Stimulated activated CD8-positive, alpha-beta memory T cell treated with anti-CD3 and anti-CD28 coated beads, Interleukin-12 subunit alpha, Interleukin-12 subunit beta, amount 100 ng/mL, for 24 hours (primary cell): ENCODE data around the gene DHX9.

Source experiments
- DNase-seq: peaks from one replicate; pipeline ENCODE4 v3.0.0-alpha.2; 2020; ENCODE audit errors: extremely low read depth

DHX9 gene

DNA sequence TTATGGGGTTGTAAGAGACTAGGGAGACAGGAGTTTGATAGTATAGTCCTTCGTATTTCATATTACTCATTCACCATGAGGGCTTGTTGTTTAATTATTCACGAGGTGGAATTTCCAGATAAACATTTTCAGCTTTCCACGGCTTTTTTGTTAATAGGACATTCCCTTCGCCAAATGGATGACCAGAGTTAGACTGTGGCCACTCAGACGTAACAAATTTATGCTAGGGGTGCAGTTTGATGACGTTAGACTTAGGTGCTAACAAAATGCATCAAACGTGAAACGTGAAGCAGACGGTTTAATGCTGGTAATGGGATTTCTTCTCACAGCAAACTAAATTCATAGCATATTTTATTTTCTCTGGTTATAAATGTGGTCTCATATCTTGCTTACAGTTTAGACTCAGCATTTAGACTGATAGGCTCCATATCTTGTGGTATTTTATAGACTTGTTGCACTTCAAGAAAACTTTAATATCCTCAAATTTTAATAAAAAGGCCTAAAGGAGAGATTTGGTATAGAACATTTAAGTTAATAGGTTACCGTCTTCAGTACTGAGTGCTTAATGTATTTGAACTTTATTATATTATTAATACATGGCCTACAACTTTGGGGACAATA lies 2.3 kb downstream of the DHX9 start:
- no peak for DNase-seq

DNA sequence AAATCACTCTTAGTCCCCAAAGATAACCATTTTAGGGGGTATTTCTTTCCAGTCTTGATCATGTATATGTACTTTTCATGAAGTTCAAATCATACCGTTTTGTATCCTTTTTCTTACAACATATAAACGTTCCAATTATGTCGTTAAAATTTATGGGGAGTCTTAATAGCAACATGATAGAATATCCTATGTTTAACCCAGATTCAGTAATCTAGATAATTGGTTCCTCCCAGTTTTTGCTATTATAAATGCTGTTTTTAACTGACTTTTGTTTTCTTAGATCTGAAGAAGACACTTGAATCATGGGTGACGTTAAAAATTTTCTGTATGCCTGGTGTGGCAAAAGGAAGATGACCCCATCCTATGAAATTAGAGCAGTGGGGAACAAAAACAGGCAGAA lies 3.1 kb downstream of the DHX9 start:
- DNase-seq = no peak

DNA sequence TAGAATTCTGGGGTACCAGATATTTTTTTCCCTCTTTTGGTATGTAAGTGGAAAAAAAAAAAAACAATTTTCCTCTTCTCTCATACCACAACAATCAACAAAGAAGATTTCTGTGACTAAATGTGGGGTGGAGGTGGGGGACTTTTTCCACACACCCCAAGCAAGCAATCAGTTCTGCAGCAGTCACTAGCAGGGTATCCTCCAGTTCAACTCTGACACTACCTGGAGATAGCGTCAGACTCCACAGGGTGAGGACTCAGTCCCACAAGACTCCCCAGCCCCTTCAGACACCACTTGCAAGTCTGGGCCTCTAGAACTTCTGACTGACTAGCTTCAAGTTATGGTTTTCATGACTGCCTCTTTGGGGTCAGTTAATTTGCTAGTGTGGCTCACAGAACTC lies 6.2 kb downstream of the DHX9 start:
- no peak for DNase-seq

DNA sequence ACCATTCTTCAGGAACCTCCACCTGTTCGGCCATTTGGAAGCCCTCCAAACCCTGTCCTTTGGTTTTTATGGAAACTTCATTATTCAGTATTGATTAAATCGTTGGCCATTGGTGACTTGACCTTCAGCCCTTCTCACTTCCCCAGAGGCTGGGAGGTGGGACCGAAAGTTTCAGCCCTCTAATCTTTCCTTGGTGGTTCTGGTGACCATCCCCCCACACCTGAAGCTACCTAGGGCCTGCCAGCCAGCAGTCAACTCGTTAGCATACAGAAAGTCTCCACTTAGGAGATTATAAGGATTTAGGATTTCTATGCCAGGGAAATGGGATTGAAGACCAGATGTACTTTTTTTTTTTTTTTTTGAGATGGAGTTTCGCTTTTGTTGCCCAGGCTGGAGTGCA lies 6.7 kb downstream of the DHX9 start:
- DNase-seq = no peak

DNA sequence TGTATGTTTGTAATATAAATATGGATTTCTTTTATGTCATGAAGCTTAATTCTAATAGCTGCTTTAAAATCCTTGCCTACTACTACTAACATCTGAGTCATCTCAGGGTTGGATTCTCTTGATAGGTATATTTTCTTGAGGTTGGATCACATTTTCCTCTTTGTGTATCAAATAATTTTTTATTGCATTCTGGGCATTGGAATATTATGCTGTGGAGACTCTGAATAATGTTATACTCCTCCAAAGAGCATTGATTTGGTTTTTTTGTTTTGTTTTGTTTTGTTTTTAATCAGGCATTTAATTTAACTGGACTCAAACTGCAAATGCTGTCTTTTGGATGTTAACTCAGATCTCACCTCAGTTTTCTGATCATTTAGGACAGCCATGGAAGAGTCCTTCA lies 8.0 kb downstream of the DHX9 start:
- DNase-seq = no peak

DNA sequence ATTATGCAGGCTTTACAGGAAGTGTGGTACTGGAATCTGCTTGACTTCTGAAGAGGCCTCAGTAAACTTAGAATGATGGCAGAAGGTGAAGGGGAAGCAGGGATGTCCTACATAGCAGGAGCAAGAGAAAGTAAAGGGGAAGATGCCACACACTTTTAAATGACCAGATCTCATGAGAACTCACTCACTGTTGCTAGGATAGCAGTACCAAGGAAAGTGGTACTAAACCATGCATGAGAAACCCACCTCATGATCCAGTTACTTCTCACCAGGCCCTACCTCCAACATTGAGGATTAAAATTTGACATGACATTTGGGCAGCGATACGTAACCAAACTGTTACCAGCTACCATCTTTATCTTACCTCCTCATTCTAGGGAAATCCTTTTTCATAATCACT lies 9.6 kb downstream of the DHX9 start:
- DNase-seq = no peak

DNA sequence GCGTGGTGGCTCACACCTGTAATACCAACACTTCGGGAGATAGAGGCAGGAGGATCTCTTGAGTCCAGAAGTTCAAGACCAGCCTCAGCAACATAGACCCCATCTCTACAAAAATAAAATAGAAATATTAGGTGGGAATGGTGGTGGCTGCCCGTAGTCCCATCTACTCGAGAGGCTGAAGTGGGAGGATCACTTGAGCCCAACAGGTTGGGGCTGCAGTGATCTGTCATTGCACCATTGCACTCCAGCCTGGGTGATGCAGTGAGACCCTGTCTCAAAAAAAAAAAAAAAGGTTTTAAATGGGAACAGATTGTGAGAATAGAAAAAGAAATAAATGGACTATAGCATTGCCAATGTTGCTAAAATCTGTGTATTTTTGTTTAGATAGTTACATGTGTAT lies 11.2 kb downstream of the DHX9 start:
- DNase-seq = no peak

DNA sequence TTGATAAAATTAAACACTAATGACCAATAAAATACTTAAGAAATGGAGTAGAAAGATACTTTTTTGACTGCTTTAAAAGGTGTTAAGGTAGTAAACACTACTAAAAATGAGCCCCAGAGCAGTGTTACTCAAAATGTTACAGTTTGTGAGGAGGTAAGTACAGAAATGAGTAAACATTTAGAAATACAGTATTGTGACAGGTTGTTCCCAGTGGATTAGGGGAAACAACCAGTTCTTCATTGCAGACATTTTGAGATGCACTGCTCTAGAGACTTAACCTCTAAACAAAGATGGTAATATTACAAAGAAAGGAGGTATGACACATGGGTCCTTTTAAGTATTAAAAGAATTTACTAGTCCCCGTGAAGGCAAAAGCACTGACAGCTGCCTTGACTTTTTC lies 12.7 kb downstream of the DHX9 start:
- no peak for DNase-seq

DNA sequence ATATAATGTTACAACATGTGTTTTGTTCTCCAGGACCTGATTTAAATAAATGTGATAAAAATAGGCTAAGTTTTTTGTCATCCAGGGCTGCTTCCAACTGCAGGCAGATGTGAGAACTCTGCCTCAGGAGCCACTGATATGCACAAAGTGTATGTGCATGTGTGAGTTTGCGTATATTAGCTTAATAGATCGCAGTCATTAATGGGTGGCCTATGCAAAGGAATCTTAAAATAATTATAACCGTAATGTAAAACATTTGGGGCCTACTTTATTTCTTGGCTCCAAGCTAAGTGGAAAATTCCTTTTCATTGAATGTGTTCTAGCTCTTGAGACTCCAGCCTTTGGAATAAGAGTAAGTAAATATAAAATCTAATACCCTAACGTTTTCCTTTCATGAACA lies 16.8 kb downstream of the DHX9 start:
- DNase-seq = no peak

DNA sequence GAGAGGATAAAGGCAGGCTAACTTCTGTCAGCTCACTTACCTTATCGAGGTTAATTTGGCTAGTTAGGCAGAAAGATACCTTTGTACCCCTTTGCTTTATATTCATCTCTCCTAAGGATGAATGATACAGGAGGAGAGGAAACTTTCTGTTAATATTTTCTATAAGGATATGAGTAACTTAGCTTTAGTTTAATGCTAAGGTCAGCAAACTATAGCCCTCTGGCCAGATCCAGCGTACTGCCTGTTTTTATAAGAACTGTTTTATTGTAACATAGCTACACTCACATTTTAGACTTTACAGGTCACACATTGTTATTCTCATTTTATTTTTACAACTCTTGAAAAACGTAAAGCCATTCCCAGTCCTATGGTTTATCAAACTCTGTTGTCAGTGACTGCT lies 18.1 kb downstream of the DHX9 start:
- DNase-seq = no peak

DNA sequence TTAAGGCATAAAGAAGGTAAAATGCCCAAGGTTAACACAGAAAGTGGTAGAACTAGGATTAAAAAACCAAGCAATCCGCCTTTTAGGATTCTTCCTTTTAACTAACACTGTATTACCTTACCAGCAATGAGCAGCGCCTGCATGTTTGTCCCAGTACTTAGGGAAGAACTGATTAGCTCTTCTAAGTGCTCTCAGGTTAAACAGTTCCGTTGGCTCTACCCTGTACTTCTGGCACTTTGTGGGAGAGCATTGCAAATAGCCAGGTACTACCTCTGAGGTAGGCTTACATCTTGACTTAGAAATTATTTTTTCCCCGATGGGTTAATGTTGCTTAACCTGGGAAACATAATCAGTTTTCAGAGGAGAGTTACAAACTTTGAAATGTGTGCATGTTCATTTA lies 21.5 kb downstream of the DHX9 start:
- DNase-seq = no peak

DNA sequence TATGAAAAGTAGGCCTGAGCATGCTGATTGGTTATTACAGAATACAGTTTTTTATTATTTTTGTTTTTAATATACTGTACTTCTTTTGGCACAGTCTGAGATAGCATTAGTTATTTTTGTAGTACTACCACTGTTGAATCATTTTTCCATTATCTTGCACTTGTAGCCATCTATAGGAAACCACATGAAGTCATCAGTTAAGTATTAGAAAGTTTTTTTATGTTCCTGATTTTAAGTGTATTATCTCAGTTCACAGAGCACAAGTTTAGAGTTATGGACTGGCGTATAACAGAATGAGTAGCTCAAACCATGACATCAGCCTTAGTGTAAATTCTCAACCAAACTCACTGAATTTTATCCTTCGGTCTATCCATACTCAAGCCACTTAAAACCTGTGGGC lies 22.8 kb downstream of the DHX9 start:
- no peak for DNase-seq

DNA sequence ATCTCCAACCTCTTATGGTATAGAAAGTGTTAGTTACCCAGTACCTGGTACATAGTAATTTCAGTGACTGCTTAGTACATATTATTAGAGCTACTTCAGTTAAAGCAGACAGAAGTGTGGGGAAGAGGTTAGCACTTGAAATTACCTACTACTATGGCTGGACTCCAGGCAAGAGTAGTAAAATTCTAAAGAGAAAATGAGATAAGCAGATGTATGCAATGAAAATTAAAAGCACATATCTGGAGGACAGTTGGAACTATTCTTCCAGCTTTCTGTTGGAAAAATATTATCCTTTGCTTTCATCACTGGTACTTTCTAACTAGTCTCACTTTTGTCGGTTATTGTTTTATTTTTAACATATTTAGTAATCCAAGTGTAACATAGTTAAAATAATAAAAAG lies 23.7 kb downstream of the DHX9 start:
- DNase-seq = no peak

DNA sequence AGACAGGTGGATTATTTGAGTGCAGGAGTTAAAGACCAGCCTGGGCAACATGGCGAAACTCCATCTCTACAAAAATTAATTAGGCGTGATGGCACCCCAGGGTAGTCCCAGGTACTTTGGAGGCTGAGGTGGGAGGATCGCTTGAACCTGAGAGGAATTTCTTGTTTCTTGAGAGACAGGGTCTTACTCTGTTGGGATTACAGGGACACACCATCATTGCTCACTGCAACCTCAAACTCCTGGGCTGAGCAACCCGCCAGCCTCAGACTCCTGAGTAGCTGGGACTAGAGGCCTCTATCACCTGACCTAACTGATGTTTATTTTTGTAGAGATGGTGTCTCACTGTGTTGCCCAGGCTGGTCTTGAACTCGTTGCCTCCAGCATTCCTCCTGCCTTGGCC lies 24.8 kb downstream of the DHX9 start:
- no peak for DNase-seq

DNA sequence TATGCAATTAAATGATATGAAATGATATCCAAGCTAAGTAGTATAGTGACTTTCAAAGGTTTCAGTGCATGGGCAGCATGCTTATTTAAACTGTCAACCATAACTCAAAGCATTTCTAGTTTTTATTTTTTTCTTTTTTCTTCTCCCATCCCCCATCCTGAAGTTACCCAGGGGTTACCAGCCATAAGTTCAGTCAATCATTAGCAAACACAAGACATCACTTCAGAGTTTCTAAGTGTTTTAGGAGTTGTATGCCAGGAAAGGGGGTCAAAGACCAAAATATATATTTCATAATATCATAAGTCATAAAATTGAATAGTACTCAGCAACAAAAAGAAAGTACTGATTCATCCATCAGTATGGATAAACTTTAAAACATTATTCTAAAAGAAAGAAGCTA lies 28.7 kb downstream of the DHX9 start:
- DNase-seq = no peak

DNA sequence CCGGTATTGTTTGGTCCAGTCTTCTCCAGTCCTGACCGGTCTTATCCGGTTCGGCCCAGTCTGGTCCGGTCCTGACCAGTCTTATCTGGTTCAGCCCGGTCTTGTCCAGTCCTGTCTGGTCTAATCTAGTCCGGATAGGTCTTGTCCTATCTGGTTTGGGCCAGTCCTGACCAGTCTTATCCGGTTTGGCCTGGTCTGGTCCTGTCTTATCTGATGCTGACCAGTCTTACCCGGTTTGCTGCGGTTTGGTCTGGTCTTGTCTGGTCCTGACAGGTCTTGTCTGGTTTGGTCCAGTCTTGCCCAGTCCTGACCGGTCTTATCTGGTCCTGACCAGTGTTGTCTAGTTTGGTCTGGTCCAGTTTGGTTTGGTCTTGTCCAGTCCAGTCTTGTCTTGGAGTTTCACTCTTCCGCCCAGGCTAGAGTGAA lies 30.1 kb downstream of the DHX9 start:
- DNase-seq = no peak

DNA sequence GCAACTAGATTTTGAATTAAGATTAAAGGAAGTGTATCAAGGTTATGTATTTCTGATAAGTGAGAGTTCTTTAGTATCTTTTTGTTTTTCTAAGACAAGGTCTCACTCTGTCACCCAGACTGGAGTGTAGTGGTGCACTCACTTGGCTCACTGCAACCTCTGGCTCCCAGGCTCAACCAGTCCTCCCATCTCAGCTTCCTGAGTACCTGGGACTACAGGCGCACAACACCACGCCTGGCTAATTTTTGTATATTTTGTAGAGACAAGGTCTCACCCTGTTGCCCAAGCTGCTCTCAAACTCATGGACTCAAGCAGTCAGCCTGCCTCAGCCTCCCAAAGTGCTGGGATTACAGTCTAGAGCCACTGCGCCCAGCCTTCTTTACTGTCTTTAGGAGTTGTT lies 33.7 kb downstream of the DHX9 start:
- no peak for DNase-seq

DNA sequence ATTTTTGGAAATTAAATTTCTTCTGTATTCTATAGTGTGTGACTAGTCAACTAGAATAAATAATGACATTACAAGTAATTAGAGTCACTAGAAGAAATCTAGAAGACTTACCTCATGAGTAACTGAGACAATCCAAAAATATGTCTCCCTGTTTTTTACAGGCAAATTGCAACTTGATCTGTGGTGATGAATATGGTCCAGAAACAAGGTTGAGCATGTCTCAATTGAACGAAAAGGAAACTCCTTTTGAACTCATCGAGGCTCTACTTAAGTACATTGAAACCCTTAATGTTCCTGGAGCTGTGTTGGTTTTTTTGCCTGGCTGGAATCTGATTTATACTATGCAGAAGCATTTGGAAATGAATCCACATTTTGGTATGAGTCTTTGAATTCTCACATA lies 36.7 kb downstream of the DHX9 start:
- DNase-seq = no peak

DNA sequence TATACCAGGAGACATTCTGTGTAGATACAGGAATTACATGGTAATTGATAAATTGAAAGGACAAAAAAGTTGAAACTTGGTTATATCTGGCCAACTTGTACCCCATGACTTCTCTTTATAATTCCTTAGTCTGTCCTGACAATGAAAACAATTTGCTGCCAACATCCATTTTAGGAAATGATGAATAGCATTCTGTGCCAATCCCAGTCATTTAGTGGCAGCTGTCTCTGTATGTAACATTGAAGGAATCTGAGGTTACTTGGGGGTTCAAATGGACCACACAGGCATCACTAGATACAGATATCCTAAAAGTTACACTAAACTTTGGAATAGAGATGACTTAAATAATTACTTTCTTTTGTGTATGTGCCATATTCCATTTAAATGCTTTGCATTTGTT lies 38.2 kb downstream of the DHX9 start:
- DNase-seq = no peak

DNA sequence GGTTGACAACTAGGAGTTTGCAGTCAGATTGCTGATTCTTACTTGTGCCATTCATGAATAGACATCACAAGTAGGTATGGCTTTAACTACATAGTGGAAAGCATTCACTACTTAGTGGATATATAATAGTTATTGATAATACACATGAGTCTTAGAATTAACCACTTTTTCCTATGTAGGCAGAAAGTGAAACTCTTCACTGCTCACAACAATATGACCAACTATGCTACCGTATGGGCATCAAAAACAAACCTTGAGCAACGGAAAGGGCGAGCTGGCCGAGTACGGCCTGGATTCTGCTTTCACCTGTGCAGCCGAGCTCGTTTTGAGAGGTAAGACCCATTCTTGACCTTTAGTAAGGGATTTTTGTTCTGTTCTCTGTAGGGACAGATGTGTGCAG lies 38.7 kb downstream of the DHX9 start:
- no peak for DNase-seq

DNA sequence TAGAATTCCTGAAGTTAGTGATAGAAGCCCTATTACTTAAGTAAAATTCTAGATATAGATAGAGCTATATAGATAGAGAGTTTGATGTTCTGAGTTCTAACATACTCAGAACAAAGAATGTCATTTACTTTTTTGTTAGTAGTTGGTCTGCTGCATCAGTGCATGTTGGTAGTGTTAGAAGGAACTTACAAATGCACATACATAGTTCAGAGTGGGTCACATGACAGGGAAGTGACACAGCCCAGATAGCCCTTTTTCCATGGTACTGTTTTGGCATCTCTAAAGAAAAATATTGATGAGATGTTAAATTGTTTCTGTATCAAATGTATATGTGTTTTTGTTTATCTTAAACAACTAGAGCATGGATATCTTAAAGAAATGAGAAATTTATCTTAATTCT lies 45.7 kb downstream of the DHX9 start:
- no peak for DNase-seq

DNA sequence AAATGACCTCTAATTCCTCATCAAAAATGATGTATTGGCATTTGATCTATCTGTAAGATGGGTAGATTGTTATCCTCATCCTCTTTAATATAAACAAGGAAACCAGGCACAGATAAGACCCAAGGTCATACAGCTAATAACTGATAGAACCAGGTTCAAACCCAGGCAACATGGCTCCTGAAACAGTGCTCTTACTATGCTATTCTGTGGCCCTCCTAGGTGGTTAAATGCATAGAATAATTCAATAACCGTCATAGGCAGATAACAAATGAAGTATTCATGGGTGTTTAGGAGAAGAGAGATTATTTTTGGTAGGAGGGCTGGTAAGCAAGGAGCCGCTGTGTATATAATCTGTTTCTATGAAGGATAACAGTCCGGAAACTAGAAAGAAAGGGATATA lies 46.4 kb downstream of the DHX9 start:
- DNase-seq = no peak

DNA sequence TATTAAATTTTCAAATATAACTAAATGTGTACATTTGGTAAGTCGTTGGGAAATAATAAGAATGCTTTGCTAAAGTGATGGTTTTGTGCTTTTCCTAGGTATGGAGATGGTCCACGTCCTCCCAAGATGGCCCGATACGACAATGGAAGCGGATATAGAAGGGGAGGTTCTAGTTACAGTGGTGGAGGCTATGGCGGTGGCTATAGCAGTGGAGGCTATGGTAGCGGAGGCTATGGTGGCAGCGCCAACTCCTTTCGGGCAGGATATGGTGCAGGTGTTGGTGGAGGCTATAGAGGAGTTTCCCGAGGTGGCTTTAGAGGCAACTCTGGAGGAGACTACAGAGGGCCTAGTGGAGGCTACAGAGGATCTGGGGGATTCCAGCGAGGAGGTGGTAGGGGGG lies 47.8 kb downstream of the DHX9 start:
- no peak for DNase-seq

DNA sequence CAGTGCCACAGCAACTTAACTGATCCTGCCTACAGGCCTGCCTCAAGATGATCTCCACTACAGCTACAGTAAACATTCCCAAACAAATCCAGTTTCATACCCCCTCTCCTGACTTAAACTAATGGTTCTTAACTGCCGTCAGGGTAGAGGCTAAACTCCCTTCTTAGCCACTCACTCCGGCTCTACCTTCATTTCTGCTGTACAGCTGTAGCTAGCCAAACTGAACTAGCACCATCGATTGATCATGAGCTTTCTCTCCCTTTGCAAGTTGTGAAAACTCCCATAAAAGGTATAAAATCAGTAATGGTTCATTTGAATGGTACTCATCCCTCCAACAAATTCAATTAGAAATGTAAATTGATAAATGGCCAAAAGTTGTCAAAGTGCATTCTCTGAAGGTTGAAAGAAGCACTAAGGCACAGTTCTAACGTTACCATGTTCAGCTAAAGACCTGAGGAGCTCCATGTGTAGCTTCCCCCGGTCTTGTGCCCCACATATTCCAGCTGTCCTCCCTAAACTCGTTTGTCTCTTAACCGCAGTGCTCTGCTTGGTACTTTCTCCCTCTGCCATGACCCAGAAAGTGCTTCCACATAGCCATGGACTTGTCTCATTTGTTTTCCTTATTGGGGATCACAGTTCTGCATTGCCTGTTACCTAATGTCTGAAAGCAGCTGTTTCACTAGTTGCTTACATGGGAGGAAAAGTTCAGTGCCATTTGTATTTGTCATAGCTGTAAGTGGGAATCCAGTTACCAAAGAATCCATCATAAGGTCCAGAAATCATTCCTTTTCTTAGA lies 49.8 kb downstream of the DHX9 start:
- no peak for DNase-seq
